ENCODE data around the gene GCLC. TPM values are rescaled to one million over a fixed set of nuclear protein-coding genes. Genes with fewer than 3 reads are reported as not detected.
A peak's percentile ranks its signal among the peaks of the same experiment; 100 is the strongest.

GCLC gene
- polyA plus RNA-seq (2013, experiment 1 of 2), result 16.7 TPM
- polyA plus RNA-seq (2013, experiment 2 of 2), result 20.0 TPM

DNA sequence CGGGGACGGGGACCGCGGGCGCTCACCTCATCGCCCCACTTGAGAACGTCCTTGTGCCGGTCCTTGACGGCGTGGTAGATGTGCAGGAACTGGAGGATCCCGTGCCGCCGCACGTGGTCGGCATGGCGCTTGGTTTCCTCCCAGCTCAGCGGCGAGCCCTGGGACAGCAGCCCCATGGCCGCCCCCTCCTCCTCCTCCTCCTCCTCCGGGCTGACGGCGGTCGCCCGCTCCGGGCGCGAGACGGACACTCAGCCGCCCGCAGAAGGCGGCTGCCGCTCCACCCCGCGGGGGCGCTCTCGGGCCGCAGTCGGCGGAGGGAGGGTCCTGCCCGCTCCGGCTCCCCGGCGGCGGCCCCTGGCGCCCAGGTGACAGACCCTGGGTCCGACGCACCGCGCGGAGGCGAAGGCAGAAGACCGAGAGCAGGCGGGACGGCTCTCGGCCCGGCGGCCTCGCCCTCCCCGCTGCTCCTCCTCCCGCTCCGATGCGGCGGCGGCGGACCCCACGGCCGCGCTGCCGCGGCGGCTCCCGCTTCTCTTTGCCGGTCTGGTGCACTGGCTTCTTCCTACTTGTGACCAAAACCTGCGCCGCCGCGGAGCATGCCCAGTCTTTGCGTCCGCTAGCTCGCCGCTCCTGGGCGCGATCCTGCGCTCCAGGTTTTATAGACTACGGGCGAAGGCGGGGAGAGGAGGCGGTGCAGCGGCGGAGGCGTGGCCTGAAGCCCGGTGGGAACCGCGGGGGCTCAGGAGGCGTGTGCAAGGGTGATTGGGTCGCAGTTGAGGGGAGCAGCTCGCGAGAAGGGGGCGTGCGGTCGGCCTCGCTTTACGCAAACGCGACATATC is at the start of gene GCLC:
TSS of gene GCLC (minus strand) at position 632 of the 839 bp plus-strand sequence. CDS start at position 176, 456 bp downstream.
- Histone ChIP-seq H3K4me2 (ENCODE audit: low read length, poor library complexity, severe bottlenecking) (peak within 1 kb of the TSS; percentile 81), H3K4me3 (ENCODE audit: insufficient read depth in 1 of 2, low read depth in 1 of 2, low read length in 2 of 2) (peak within 1 kb of the TSS; percentile 86 to 91), H3K18ac (ENCODE audit: low read depth in 1 of 2, low read length in 2 of 2) (peak within 1 kb of the TSS; percentile 84 to 88), H3K4ac (ENCODE audit: low read depth in 1 of 2, low read length in 2 of 2) (peak within 1 kb of the TSS; percentile 22 to 73), H3K27ac (ENCODE audit: low read length, poor library complexity, severe bottlenecking) (peak within 1 kb of the TSS; percentile 11), H2BK12ac (ENCODE audit: low read length in 2 of 2) (peak within 1 kb of the TSS in 1 of 2 experiments; percentile 38), H2BK15ac (ENCODE audit: low read depth, poor library complexity, severe bottlenecking) (peak within 1 kb of the TSS; percentile 95), H3K9me3 (ENCODE audit: control insufficient read depth, low read length) (no peaks in the 10 kb centered on the region), H2BK120ac (ENCODE audit: low read depth, low read length) (peak within 1 kb of the TSS; percentile 80), H4K8ac (ENCODE audit: low read length) (peak within 1 kb of the TSS; percentile 79), H3K79me1 (replicated peaks; ENCODE audit: low read length, poor library complexity, severe bottlenecking) (peaks cover 15% of the 10 kb centered on the region), H3K23ac (ENCODE audit: low read length in 2 of 2) (peak within 1 kb of the TSS; percentile 51 to 86), H2AK5ac (ENCODE audit: low read length, severe bottlenecking) (no peak within 1 kb of the TSS), H4K91ac (ENCODE audit: low read length) (peak within 1 kb of the TSS; percentile 43), H3K14ac (ENCODE audit: low read length in 2 of 2) (peak within 1 kb of the TSS in 1 of 2 experiments; percentile 91), H2BK5ac (ENCODE audit: low read depth, low read length, poor library complexity, severe bottlenecking) (no peak within 1 kb of the TSS), H3K4me1 (ENCODE audit: control insufficient read depth, insufficient read depth, low read depth, low read length) (peaks cover 6% of the 10 kb centered on the region), H3K27me3 (ENCODE audit: control insufficient read depth in 1 of 2, insufficient read depth in 1 of 2, low read length in 2 of 2) (no peaks in the 10 kb centered on the region), H2AFZ (ENCODE audit: low read depth, low read length) (peak within 1 kb of the TSS; percentile 46), H3K9ac (ENCODE audit: low read length) (peak within 1 kb of the TSS; percentile 82), H3K36me3 (ENCODE audit: control insufficient read depth in 1 of 2, insufficient read depth in 2 of 2, low read depth in 1 of 2, low read length in 2 of 2) (peaks cover 0 to 3% of the 10 kb centered on the region in 2 experiments)
- under 1% methylated on average over 84 of the region's 105 CpGs for WGBS
- peak; percentile 97 for DNase-seq

DNA sequence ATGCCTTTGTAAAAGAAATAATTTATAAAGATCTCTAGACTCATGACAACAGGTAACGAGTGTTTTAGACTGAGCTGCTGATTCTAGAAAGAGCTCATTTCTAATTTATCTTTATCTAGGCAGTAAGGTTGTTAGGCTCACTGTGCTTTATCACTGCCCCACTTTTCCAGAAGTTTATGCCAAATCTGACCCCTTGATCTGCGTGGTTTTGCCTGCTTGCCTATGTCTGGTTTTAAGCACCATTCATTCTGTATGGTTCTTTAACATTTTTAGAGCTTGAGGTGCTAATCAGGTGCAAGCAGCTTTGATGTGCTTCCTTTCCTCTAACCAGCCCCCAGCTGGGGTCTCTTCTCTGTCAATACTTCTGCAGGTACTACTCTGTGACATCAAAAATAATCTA is 49.7 kb upstream of the GCLC start:
- Histone ChIP-seq H3K9ac (ENCODE audit: low read length) (no peak overlapping the region), H3K4me2 (ENCODE audit: low read length, poor library complexity, severe bottlenecking) (no peak overlapping the region), H3K18ac (ENCODE audit: low read depth in 1 of 2, low read length in 2 of 2) (no peak overlapping the region), H3K4ac (ENCODE audit: low read depth in 1 of 2, low read length in 2 of 2) (no peak overlapping the region), H3K27me3 (ENCODE audit: control insufficient read depth in 1 of 2, insufficient read depth in 1 of 2, low read length in 2 of 2) (no peaks in the 10 kb centered on the region), H2BK5ac (ENCODE audit: low read depth, low read length, poor library complexity, severe bottlenecking) (no peak overlapping the region), H3K4me3 (ENCODE audit: insufficient read depth in 1 of 2, low read depth in 1 of 2, low read length in 2 of 2) (no peak overlapping the region), H2BK15ac (ENCODE audit: low read depth, poor library complexity, severe bottlenecking) (no peak overlapping the region), H3K23ac (ENCODE audit: low read length in 2 of 2) (no peak overlapping the region), H2AK5ac (ENCODE audit: low read length, severe bottlenecking) (no peak overlapping the region), H3K4me1 (ENCODE audit: control insufficient read depth, insufficient read depth, low read depth, low read length) (peaks cover 2% of the 10 kb centered on the region), H2BK120ac (ENCODE audit: low read depth, low read length) (no peak overlapping the region), H3K14ac (ENCODE audit: low read length in 2 of 2) (no peak overlapping the region), H4K91ac (ENCODE audit: low read length) (no peak overlapping the region), H3K27ac (ENCODE audit: low read length, poor library complexity, severe bottlenecking) (no peak overlapping the region), H2BK12ac (ENCODE audit: low read length in 2 of 2) (no peak overlapping the region), H2AFZ (ENCODE audit: low read depth, low read length) (no peak overlapping the region), H3K9me3 (ENCODE audit: control insufficient read depth, low read length) (no peaks in the 10 kb centered on the region), H3K36me3 (ENCODE audit: control insufficient read depth in 1 of 2, insufficient read depth in 2 of 2, low read depth in 1 of 2, low read length in 2 of 2) (no peaks in the 10 kb centered on the region), H4K8ac (ENCODE audit: low read length) (no peak overlapping the region), H3K79me1 (replicated peaks; ENCODE audit: low read length, poor library complexity, severe bottlenecking) (no peaks in the 10 kb centered on the region)
- 90% methylated on average over 2 of the region's 2 CpGs for WGBS
- DNase-seq, result no peak

DNA sequence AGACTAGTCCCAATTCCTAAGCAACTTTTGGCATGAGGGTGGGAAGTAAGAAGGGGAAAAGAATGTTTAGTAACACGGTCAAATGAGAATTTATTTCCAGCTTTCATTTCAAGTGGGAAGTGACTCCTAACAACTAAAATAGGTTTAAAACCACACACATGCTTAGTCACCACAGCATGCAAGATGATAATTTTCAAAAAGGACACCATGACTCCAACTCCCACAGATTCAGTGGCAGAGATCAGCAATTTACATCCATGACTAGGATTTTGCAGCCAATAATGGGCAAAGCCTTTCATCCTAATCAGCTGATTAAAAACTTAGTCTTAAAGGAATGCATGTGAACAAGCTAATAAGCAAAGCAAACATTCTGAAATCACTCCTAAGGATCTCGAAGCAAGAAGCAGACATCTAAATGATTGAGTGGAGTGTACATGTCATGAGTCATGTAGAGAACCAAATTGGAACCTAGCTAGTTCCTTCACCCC is 48.1 kb upstream of the GCLC start:
- Histone ChIP-seq H2BK120ac (ENCODE audit: low read depth, low read length) (no peak overlapping the region), H3K4me1 (ENCODE audit: control insufficient read depth, insufficient read depth, low read depth, low read length) (peaks cover 2% of the 10 kb centered on the region), H2BK5ac (ENCODE audit: low read depth, low read length, poor library complexity, severe bottlenecking) (no peak overlapping the region), H3K23ac (ENCODE audit: low read length in 2 of 2) (no peak overlapping the region), H2BK12ac (ENCODE audit: low read length in 2 of 2) (no peak overlapping the region), H4K8ac (ENCODE audit: low read length) (no peak overlapping the region), H3K4ac (ENCODE audit: low read depth in 1 of 2, low read length in 2 of 2) (no peak overlapping the region), H3K14ac (ENCODE audit: low read length in 2 of 2) (no peak overlapping the region), H3K27ac (ENCODE audit: low read length, poor library complexity, severe bottlenecking) (no peak overlapping the region), H3K79me1 (replicated peaks; ENCODE audit: low read length, poor library complexity, severe bottlenecking) (no peaks in the 10 kb centered on the region), H3K4me2 (ENCODE audit: low read length, poor library complexity, severe bottlenecking) (no peak overlapping the region), H2AFZ (ENCODE audit: low read depth, low read length) (no peak overlapping the region), H4K91ac (ENCODE audit: low read length) (no peak overlapping the region), H3K36me3 (ENCODE audit: control insufficient read depth in 1 of 2, insufficient read depth in 2 of 2, low read depth in 1 of 2, low read length in 2 of 2) (no peaks in the 10 kb centered on the region), H3K18ac (ENCODE audit: low read depth in 1 of 2, low read length in 2 of 2) (peak overlapping the region in 1 of 2 experiments; percentile 50), H2AK5ac (ENCODE audit: low read length, severe bottlenecking) (no peak overlapping the region), H3K4me3 (ENCODE audit: insufficient read depth in 1 of 2, low read depth in 1 of 2, low read length in 2 of 2) (no peak overlapping the region), H2BK15ac (ENCODE audit: low read depth, poor library complexity, severe bottlenecking) (no peak overlapping the region), H3K9ac (ENCODE audit: low read length) (peak overlapping the region; percentile 20), H3K27me3 (ENCODE audit: control insufficient read depth in 1 of 2, insufficient read depth in 1 of 2, low read length in 2 of 2) (no peaks in the 10 kb centered on the region), H3K9me3 (ENCODE audit: control insufficient read depth, low read length) (no peaks in the 10 kb centered on the region)
- 12% methylated on average over 2 of the region's 2 CpGs for WGBS
- peak; percentile 76 for DNase-seq

DNA sequence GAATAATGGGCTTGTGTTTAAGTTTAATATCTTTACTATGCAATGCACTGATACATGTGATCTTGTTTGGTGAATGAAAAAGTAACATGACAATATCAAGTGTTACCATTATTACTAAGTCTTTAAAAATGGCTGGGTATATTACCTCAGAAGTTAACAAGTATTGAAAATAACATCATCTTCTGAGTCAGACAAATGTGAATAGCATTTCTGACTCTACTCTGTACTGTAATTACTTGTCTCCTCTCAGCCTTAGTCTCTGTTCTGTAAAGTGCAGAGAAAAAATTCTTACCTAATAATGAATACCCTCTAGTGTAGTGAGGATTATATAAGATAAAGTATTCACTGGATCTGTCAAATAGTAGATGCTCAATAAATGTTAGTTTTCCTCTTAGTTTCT is 47.0 kb upstream of the GCLC start:
- no peak overlapping the region for H3K27ac ChIP-seq (ENCODE audit: low read length, poor library complexity, severe bottlenecking)

More for the DNA sequence above, 47.0 kb upstream of the GCLC start:
- Histone ChIP-seq H3K79me1 (replicated peaks; ENCODE audit: low read length, poor library complexity, severe bottlenecking) (no peaks in the 10 kb centered on the region), H2BK120ac (ENCODE audit: low read depth, low read length) (no peak overlapping the region), H2BK5ac (ENCODE audit: low read depth, low read length, poor library complexity, severe bottlenecking) (no peak overlapping the region), H2AK5ac (ENCODE audit: low read length, severe bottlenecking) (no peak overlapping the region), H3K27me3 (ENCODE audit: control insufficient read depth in 1 of 2, insufficient read depth in 1 of 2, low read length in 2 of 2) (no peaks in the 10 kb centered on the region), H3K18ac (ENCODE audit: low read depth in 1 of 2, low read length in 2 of 2) (no peak overlapping the region), H2BK15ac (ENCODE audit: low read depth, poor library complexity, severe bottlenecking) (no peak overlapping the region), H3K14ac (ENCODE audit: low read length in 2 of 2) (no peak overlapping the region), H3K4ac (ENCODE audit: low read depth in 1 of 2, low read length in 2 of 2) (no peak overlapping the region), H2BK12ac (ENCODE audit: low read length in 2 of 2) (no peak overlapping the region), H3K9ac (ENCODE audit: low read length) (no peak overlapping the region), H3K4me1 (ENCODE audit: control insufficient read depth, insufficient read depth, low read depth, low read length) (peaks cover 2% of the 10 kb centered on the region), H3K23ac (ENCODE audit: low read length in 2 of 2) (no peak overlapping the region), H2AFZ (ENCODE audit: low read depth, low read length) (no peak overlapping the region), H3K36me3 (ENCODE audit: control insufficient read depth in 1 of 2, insufficient read depth in 2 of 2, low read depth in 1 of 2, low read length in 2 of 2) (no peaks in the 10 kb centered on the region), H4K8ac (ENCODE audit: low read length) (no peak overlapping the region), H3K4me3 (ENCODE audit: insufficient read depth in 1 of 2, low read depth in 1 of 2, low read length in 2 of 2) (no peak overlapping the region), H3K9me3 (ENCODE audit: control insufficient read depth, low read length) (no peaks in the 10 kb centered on the region), H3K4me2 (ENCODE audit: low read length, poor library complexity, severe bottlenecking) (no peak overlapping the region), H4K91ac (ENCODE audit: low read length) (no peak overlapping the region)
- DNase-seq, result no peak

Measured in mesenchymal stem cell (in vitro differentiated cells and primary cell).